K562 (cell line): ENCODE measurements around the gene BRICD5. TPM values are rescaled to one million over a fixed set of nuclear protein-coding genes. Genes with fewer than 3 reads are reported as not detected.

Experiments used
- BACH1 ChIP-seq: fragments of 200-800 bp; sonication (Bioruptor generic); IDR thresholded peaks from 2 replicates; pipeline ENCODE4 v1.6.1; 2016; ENCODE audit warnings: missing genetic modification characterization, missing compliant biosample characterization
- C11orf30 ChIP-seq: fragments of 450-650 bp; IDR thresholded peaks from 2 replicates; pipeline ENCODE4 v1.6.1; 2016; ENCODE audit warnings: low read depth, mild to moderate bottlenecking
- E2F8 ChIP-seq: fragments of 450-650 bp; IDR thresholded peaks from 2 replicates; pipeline ENCODE4 v1.7.1; 2018; ENCODE audit warnings: mild to moderate bottlenecking, low read depth; ENCODE audit not compliant: partially characterized antibody
- EP400 ChIP-seq: fragments of 450-650 bp; IDR thresholded peaks from 2 replicates; pipeline ENCODE4 v1.6.1; 2017; ENCODE audit warnings: antibody characterized with exemption, mild to moderate bottlenecking, moderate library complexity
- FOXJ2 ChIP-seq: fragments of 200-800 bp; sonication (Bioruptor generic); IDR thresholded peaks from 2 replicates; pipeline ENCODE4 v1.6.1; 2016; ENCODE audit warnings: missing genetic modification characterization, missing compliant biosample characterization
- GABPB2 ChIP-seq: fragments of 250-450 bp; sonication (Bioruptor Pico); conservative IDR thresholded peaks from 2 replicates; pipeline ENCODE4 v1.5.1; 2021; ENCODE audit warnings: mild to moderate bottlenecking
- HIVEP1 ChIP-seq: fragments of 250-450 bp; sonication (Bioruptor Pico); IDR thresholded peaks from 2 replicates; pipeline ENCODE4 v1.4.0; 2020; ENCODE audit warnings: mild to moderate bottlenecking
- MITF ChIP-seq: IDR thresholded peaks from 2 replicates; pipeline ENCODE4 v1.6.1; 2014; ENCODE audit warnings: antibody characterized with exemption
- POLR2B ChIP-seq: fragments of 450-650 bp; IDR thresholded peaks from 2 replicates; pipeline ENCODE4 v1.6.1; 2018; ENCODE audit warnings: low read depth; ENCODE audit not compliant: partially characterized antibody
- POLR2G ChIP-seq: fragments of 200-400 bp; formaldehyde crosslinking; IDR thresholded peaks from 2 replicates; pipeline ENCODE4 v1.6.1; 2017; ENCODE audit warnings: low read depth, mild to moderate bottlenecking, antibody characterized with exemption, low read length, moderate library complexity
- POLR3G ChIP-seq: IDR thresholded peaks from 2 replicates; pipeline ENCODE4 v1.6.1; 2011; ENCODE audit not compliant: insufficient read length, insufficient replicate concordance; ENCODE audit errors: extremely low read depth
- ZHX1 ChIP-seq: fragments of 150-350 bp; conservative IDR thresholded peaks from 2 replicates; pipeline ENCODE4 v1.6.1; 2014; ENCODE audit warnings: low read length
- ZNF253 ChIP-seq: fragments of 250-450 bp; sonication (Bioruptor Pico); conservative IDR thresholded peaks from 2 replicates; pipeline ENCODE4 v1.6.1; 2021; ENCODE audit warnings: mild to moderate bottlenecking
- ZNF41 ChIP-seq: fragments of 250-450 bp; sonication (Bioruptor Pico); conservative IDR thresholded peaks from 2 replicates; pipeline ENCODE4 v1.4.0; 2020; ENCODE audit warnings: mild to moderate bottlenecking
- ZNF507 ChIP-seq: conservative IDR thresholded peaks from 2 replicates; pipeline ENCODE4 v1.6.1; 2017; ENCODE audit warnings: missing genetic modification characterization, missing compliant biosample characterization
- polyA plus RNA-seq, 8 experiments: library from polyadenylated mRNA; depleted of rRNA in 4 of 8; stranded (reverse) in 5 of 8; unstranded in 3 of 8; fragments of >200 nt; fragmentation: Nextera tagmentation in 2 of 8; fragmentation: Illumina TruSeq in 1 of 8; extraction: Ambion mirVana in 2 of 8; extraction: Trizol in 1 of 8; gene quantifications; 2 replicates each; pipeline versions ENCODE4 v1.2.1 to v1.2.3, GENCODE V29; 2011 to 2014; ENCODE audit warnings: inconsistent platforms in 1 of 8, missing spikeins in 1 of 8
- total RNA-seq, 7 experiments: library from RNA; depleted of rRNA in 6 of 7; stranded (reverse); fragments of >200 nt in 6 of 7; fragmentation: Illumina TruSeq in 2 of 7; extraction: Trizol in 2 of 7; gene quantifications; 2 replicates each; pipeline versions ENCODE4 v1.2.1 to v1.2.3, GENCODE V29; 2011 to 2021; ENCODE audit warnings: low replicate concordance in 1 of 7
- TF ChIP-seq, protein P1 (sequence below): fragments of 150-350 bp; IDR thresholded peaks from 2 replicates; pipeline ENCODE4 v1.6.1; 2014; ENCODE audit warnings: low read depth, mild to moderate bottlenecking, low read length, borderline replicate concordance

The BRICD5 gene
- total and polyA plus RNA-seq, 9 of the 15 experiments (the other 6 are each of a cell fraction or from before 2014, with no cell fraction given) = 0.24 to 15.1 (median 2.4) TPM; not detected in 1

DNA sequence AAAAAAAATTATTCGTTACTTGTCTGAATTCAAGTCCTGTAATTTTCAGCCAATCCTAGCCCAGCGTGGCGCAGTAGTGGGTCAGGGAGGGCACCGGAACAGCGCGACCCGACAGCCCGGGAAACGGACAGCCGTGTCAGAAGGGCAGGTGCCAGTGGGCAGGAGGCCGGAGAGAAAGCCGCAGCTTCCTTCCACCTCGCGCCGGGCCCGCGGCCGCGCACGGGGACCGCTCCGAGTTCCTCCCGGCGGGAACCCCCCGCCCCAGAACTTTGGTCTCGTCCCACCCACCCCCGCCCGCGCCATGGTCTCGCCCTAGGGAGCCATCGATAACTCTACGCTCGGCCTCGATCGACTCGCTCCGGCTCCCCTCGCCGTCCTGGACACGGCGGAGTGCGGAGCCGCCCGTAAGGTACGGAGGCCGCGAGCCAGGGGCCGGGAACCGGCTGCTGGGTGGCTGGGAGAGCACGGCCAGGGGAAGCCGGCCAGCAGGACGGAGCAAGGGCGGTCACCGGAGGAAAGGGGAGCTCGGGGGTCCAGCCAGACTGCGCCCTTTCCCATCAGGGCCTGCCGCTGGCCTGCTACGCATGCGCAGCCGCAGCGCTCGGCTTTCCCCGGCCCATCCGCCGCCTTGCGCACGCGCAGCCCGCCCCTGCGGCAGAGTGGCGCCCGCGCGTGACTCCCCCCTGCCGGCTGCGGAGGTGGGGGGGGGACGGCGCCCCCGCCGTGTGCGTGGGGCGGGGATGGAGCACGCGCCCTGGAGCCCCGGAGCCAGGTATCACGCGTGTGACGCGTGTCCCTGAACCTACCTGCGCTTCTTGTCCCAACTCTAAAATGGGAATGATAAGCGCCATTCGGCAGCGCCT, 5.3 kb downstream of the BRICD5 start, which contains the start of gene MLST8 (continued):
- peak; percentile 94 for TF ChIP-seq POLR2B
- no peak for TF ChIP-seq GABPB2
- no peak for TF ChIP-seq HIVEP1 (CRISPR knock-in tag)
- no peak for TF ChIP-seq BACH1 (tag)
- no peak for TF ChIP-seq ZNF41
- no peak for TF ChIP-seq E2F8
- TF ChIP-seq ZHX1 = no peak
- TF ChIP-seq FOXJ2 (tag) = no peak
- TF ChIP-seq ZNF507 (tag) = no peak
- TF ChIP-seq, protein P1, sequence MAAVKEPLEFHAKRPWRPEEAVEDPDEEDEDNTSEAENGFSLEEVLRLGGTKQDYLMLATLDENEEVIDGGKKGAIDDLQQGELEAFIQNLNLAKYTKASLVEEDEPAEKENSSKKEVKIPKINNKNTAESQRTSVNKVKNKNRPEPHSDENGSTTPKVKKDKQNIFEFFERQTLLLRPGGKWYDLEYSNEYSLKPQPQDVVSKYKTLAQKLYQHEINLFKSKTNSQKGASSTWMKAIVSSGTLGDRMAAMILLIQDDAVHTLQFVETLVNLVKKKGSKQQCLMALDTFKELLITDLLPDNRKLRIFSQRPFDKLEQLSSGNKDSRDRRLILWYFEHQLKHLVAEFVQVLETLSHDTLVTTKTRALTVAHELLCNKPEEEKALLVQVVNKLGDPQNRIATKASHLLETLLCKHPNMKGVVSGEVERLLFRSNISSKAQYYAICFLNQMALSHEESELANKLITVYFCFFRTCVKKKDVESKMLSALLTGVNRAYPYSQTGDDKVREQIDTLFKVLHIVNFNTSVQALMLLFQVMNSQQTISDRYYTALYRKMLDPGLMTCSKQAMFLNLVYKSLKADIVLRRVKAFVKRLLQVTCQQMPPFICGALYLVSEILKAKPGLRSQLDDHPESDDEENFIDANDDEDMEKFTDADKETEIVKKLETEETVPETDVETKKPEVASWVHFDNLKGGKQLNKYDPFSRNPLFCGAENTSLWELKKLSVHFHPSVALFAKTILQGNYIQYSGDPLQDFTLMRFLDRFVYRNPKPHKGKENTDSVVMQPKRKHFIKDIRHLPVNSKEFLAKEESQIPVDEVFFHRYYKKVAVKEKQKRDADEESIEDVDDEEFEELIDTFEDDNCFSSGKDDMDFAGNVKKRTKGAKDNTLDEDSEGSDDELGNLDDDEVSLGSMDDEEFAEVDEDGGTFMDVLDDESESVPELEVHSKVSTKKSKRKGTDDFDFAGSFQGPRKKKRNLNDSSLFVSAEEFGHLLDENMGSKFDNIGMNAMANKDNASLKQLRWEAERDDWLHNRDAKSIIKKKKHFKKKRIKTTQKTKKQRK = no peak
- TF ChIP-seq ZNF253 (CRISPR knock-in tag) = no peak
- TF ChIP-seq POLR3G = no peak
- peak; percentile 65; the same call in 1 of the 2 replicates for TF ChIP-seq MITF
- TF ChIP-seq C11orf30 = peak; percentile 83
- peak; percentile 87 for TF ChIP-seq POLR2G
- peak; percentile 92 for TF ChIP-seq EP400
